Astrocyte (in vitro differentiated cells and primary cell): Measurements from ENCODE around the gene IFNL1. TPM values are rescaled to one million over a fixed set of nuclear protein-coding genes. Genes with fewer than 3 reads are reported as not detected.

ENCODE experiments used
- DNase-seq: peaks from one replicate; pipeline ENCODE4 v3.0.0-alpha.2; 2010; ENCODE audit warnings: low read depth
- FAIRE-seq: peaks from 2 replicates; lab custom pipeline; 2011; peaks lifted over from hg19 to GRCh38; lab: Jason Lieb, UNC
- H2AFZ ChIP-seq: 2 replicates; pipeline ENCODE4 v1.6.0; 2012; ENCODE audit warnings: low read depth, low read length, inconsistent platforms
- H3K27ac ChIP-seq: 2 replicates; pipeline ENCODE4 v1.5.1; 2011; ENCODE audit warnings: low read depth, low read length, inconsistent platforms
- H3K27me3 ChIP-seq: 2 replicates; pipeline ENCODE4 v1.6.0; 2011; ENCODE audit warnings: low read length, inconsistent platforms; ENCODE audit not compliant: insufficient read depth
- H3K36me3 ChIP-seq: 2 replicates; pipeline ENCODE4 v1.5.1; 2011; ENCODE audit warnings: low read length, inconsistent platforms; ENCODE audit not compliant: insufficient read depth
- H3K4me1 ChIP-seq: 2 replicates; pipeline ENCODE4 v1.5.1; 2011; ENCODE audit warnings: low read length, inconsistent platforms; ENCODE audit not compliant: insufficient read depth
- H3K4me2 ChIP-seq: 2 replicates; pipeline ENCODE4 v1.6.0; 2012; ENCODE audit warnings: low read length, inconsistent platforms
- H3K4me3 ChIP-seq: 2 replicates; pipeline ENCODE4 v1.5.1; 2011; ENCODE audit warnings: low read depth, mild to moderate bottlenecking, low read length, inconsistent platforms; ENCODE audit not compliant: insufficient read depth
- H3K79me2 ChIP-seq: 2 replicates; pipeline ENCODE4 v1.6.0; 2012; ENCODE audit warnings: mild to moderate bottlenecking, low read length, inconsistent platforms; ENCODE audit not compliant: insufficient read depth
- H3K9ac ChIP-seq: 2 replicates; pipeline ENCODE4 v1.6.0; 2012; ENCODE audit warnings: mild to moderate bottlenecking, low read length, inconsistent platforms
- H3K9me3 ChIP-seq: 2 replicates; pipeline ENCODE4 v1.5.1; 2012; ENCODE audit warnings: low read depth, mild to moderate bottlenecking, low read length, inconsistent platforms; ENCODE audit not compliant: insufficient read depth
- H4K20me1 ChIP-seq: 2 replicates; pipeline ENCODE4 v1.6.0; 2012; ENCODE audit warnings: low read length, inconsistent platforms; ENCODE audit not compliant: insufficient read depth
- H3K27ac Mint-ChIP-seq: one replicate; pipeline ENCODE4 v1.8.0; 2021; ENCODE audit warnings: mild to moderate bottlenecking, mixed read lengths; ENCODE audit not compliant: unreplicated experiment
- H3K27me3 Mint-ChIP-seq: one replicate; pipeline ENCODE4 v1.8.0; 2021; ENCODE audit warnings: low read depth, mixed read lengths; ENCODE audit not compliant: unreplicated experiment
- H3K36me3 Mint-ChIP-seq: one replicate; pipeline ENCODE4 v1.8.0; 2021; ENCODE audit warnings: low read depth, mixed read lengths; ENCODE audit not compliant: unreplicated experiment
- H3K4me1 Mint-ChIP-seq: one replicate; pipeline ENCODE4 v1.8.0; 2021; ENCODE audit warnings: low read depth, mixed read lengths; ENCODE audit not compliant: unreplicated experiment
- H3K4me3 Mint-ChIP-seq: one replicate; pipeline ENCODE4 v1.8.0; 2021; ENCODE audit warnings: mild to moderate bottlenecking, moderate library complexity, mixed read lengths; ENCODE audit not compliant: unreplicated experiment
- H3K9me3 Mint-ChIP-seq: one replicate; pipeline ENCODE4 v1.8.0; 2021; ENCODE audit warnings: mild to moderate bottlenecking, mixed read lengths; ENCODE audit not compliant: unreplicated experiment
- CTCF ChIP-seq: IDR thresholded peaks from 2 replicates; pipeline ENCODE4 v1.5.1; 2011; ENCODE audit warnings: low read depth, mild to moderate bottlenecking, inconsistent platforms, low read length, moderate library complexity; ENCODE audit not compliant: insufficient read depth
- EZH2 ChIP-seq: IDR thresholded peaks from 2 replicates; pipeline ENCODE4 v1.6.1; 2012; ENCODE audit warnings: mild to moderate bottlenecking, low read length, inconsistent platforms; ENCODE audit not compliant: insufficient read depth
- total RNA-seq: library from RNA; stranded (reverse); gene quantifications from 2 replicates; pipeline ENCODE4 v1.2.1, GENCODE V29; 2021

The IFNL1 gene
- total RNA-seq, 1 donor from 2014 or later, result 0.52 TPM

- peaks cover 6% of the 10 kb centered on the region for H3K27me3 ChIP-seq
- no peaks in the 10 kb centered on the region for H3K36me3 ChIP-seq
- H3K4me2 ChIP-seq, result no peak overlapping the region
- TF ChIP-seq EZH2 (no peak), CTCF (no peak)
- no peaks in the 10 kb centered on the region for H3K4me1 ChIP-seq
- Mint-ChIP-seq H3K4me3 (no peak overlapping the region), H3K4me1 (peaks cover 3% of the 10 kb centered on the region), H3K27me3 (peaks cover 38% of the 10 kb centered on the region), H3K27ac (no peak overlapping the region), H3K36me3 (peaks cover 7% of the 10 kb centered on the region), H3K9me3 (no peaks in the 10 kb centered on the region)
- no peak overlapping the region for H3K27ac ChIP-seq
- no peak for FAIRE-seq
- no peak for DNase-seq
- H2AFZ ChIP-seq, result no peak overlapping the region
- no peak overlapping the region for H3K9ac ChIP-seq
- no peaks in the 10 kb centered on the region for H4K20me1 ChIP-seq
- no peaks in the 10 kb centered on the region for H3K79me2 ChIP-seq
- H3K9me3 ChIP-seq, result no peaks in the 10 kb centered on the region
- H3K4me3 ChIP-seq, result no peak overlapping the region
Observed at GRCh38 chr19:39324242-39324842, 28.1 kb downstream of the IFNL1 start.

GRCh38 chr19:39325778-39326665 lies 29.8 kb downstream of the IFNL1 start:
- TF ChIP-seq CTCF (no peak), EZH2 (no peak)
- no peaks in the 10 kb centered on the region for H3K9me3 ChIP-seq
- FAIRE-seq (no peak), DNase-seq (no peak)
- Mint-ChIP-seq H3K4me1 (no peaks in the 10 kb centered on the region), H3K9me3 (no peaks in the 10 kb centered on the region), H3K27ac (no peak overlapping the region), H3K27me3 (peaks cover 37% of the 10 kb centered on the region), H3K36me3 (peaks cover 7% of the 10 kb centered on the region), H3K4me3 (no peak overlapping the region)
- no peak overlapping the region for H3K4me2 ChIP-seq
- H4K20me1 ChIP-seq, result no peaks in the 10 kb centered on the region
- H3K4me3 ChIP-seq, result no peak overlapping the region
- peaks cover 6% of the 10 kb centered on the region for H3K27me3 ChIP-seq
- H3K79me2 ChIP-seq, result no peaks in the 10 kb centered on the region
- no peaks in the 10 kb centered on the region for H3K36me3 ChIP-seq
- no peak overlapping the region for H3K27ac ChIP-seq
- no peaks in the 10 kb centered on the region for H3K4me1 ChIP-seq
- no peak overlapping the region for H2AFZ ChIP-seq
- no peak overlapping the region for H3K9ac ChIP-seq
